A673 (cell line): ENCODE measurements around the gene LINGO1. TPM values are rescaled to one million over a fixed set of nuclear protein-coding genes. Genes with fewer than 3 reads are reported as not detected.

Experiments used
- BruUV-seq: library from RNA; stranded (reverse); fragments of 400-500 nt; replicated peaks from 2 replicates; lab custom pipeline; 2021; lab: Mats Ljungman, UMichigan
- CTCF ChIA-PET: fragments of 300-600 bp; sonication (Branson Sonifier 250); formaldehyde crosslinking; loops from one replicate; lab custom pipeline; 2022; ENCODE audit warnings: antibody characterized with exemption; lab: Charles Lee
- POLR2A ChIA-PET: fragments of 300-600 bp; sonication (Branson Sonifier 250); formaldehyde crosslinking; loops from one replicate; lab custom pipeline; 2022; ENCODE audit warnings: antibody characterized with exemption; ENCODE audit not compliant: low non-redundant PET; lab: Charles Lee
- DNase-seq: peaks from one replicate; pipeline ENCODE4 v3.0.0-alpha.2; 2015; ENCODE audit warnings: low spot score
- H3K27ac ChIP-seq: fragments of 200-600 bp; sonication (generic); 2 replicates; pipeline ENCODE4 v1.5.1; 2016; ENCODE audit warnings: mixed run types, low read depth, mild to moderate bottlenecking, mixed read lengths, antibody characterized with exemption, low read length; ENCODE audit not compliant: poor library complexity, severe bottlenecking
- H3K27me3 ChIP-seq: fragments of 200-600 bp; sonication (generic); replicated peaks from 2 replicates; pipeline ENCODE4 v1.6.1; 2017; ENCODE audit warnings: mixed run types, low read depth, mild to moderate bottlenecking, mixed read lengths, antibody characterized with exemption, low read length; ENCODE audit not compliant: insufficient read depth, poor library complexity
- H3K36me3 ChIP-seq: fragments of 200-600 bp; sonication (generic); 2 replicates; pipeline ENCODE4 v1.6.1; 2016; ENCODE audit warnings: mixed run types, mild to moderate bottlenecking, mixed read lengths, antibody characterized with exemption, low read length; ENCODE audit not compliant: insufficient read depth, poor library complexity, severe bottlenecking
- H3K4me1 ChIP-seq: fragments of 200-600 bp; sonication (generic); 2 replicates; pipeline ENCODE4 v1.6.1; 2017; ENCODE audit warnings: mixed run types, mild to moderate bottlenecking, mixed read lengths, antibody characterized with exemption, low read length; ENCODE audit not compliant: insufficient read depth, poor library complexity, severe bottlenecking
- H3K4me3 ChIP-seq: fragments of 200-600 bp; sonication (generic); 2 replicates; pipeline ENCODE4 v1.5.1; 2016; ENCODE audit warnings: low read depth, mixed run types, mild to moderate bottlenecking, mixed read lengths, low read length; ENCODE audit not compliant: poor library complexity, severe bottlenecking
- H3K9me3 ChIP-seq: fragments of 200-600 bp; sonication (generic); 2 replicates; pipeline ENCODE4 v1.6.1; 2016; ENCODE audit warnings: mixed run types, low read depth, mild to moderate bottlenecking, mixed read lengths, antibody characterized with exemption, low read length; ENCODE audit not compliant: poor library complexity, severe bottlenecking
- CTCF ChIP-seq: fragments of 300-800, 200-600 bp; sonication (generic); conservative IDR thresholded peaks from 2 replicates; pipeline ENCODE4 v1.5.1; 2017; ENCODE audit warnings: low read depth, mild to moderate bottlenecking, antibody characterized with exemption, low read length, moderate library complexity, mixed read lengths
- EZH2 ChIP-seq: fragments of 200-600 bp; sonication (generic); IDR thresholded peaks from 2 replicates; pipeline ENCODE4 v1.6.1; 2017; ENCODE audit warnings: borderline replicate concordance, low read depth, mild to moderate bottlenecking, mixed read lengths, antibody characterized with exemption, low read length; ENCODE audit not compliant: poor library complexity, severe bottlenecking
- intact Hi-C: fragments of 100-400 bp; cut with micrococcal nuclease; formaldehyde crosslinking; loops from one replicate; pipeline ENCODE4 v1.10.0; 2022; ENCODE audit not compliant: unreplicated experiment
- total RNA-seq: library from RNA; stranded (reverse); gene quantifications from 2 replicates; pipeline ENCODE4 v1.2.3, GENCODE V29; 2021

The LINGO1 gene
- total RNA-seq, 1 experiment from 2014 or later, result 93.7 TPM

GRCh38 chr15:77669896-77670295, 37.2 kb upstream of the LINGO1 start:
- no peak for DNase-seq
- TF ChIP-seq CTCF, result no peak
- TF ChIP-seq EZH2, result no peak
- no TSS peak for BruUV-seq
- H3K27me3 ChIP-seq, result no peaks in the 10 kb centered on the region
- no peak overlapping the region for H3K4me3 ChIP-seq
- CTCF ChIA-PET, result no interaction called here
- POLR2A ChIA-PET, result no interaction called here
- intact Hi-C loops, result no loop called here
- H3K27ac ChIP-seq, result no peak overlapping the region
- H3K36me3 ChIP-seq, result no peaks in the 10 kb centered on the region
- H3K9me3 ChIP-seq, result no peaks in the 10 kb centered on the region
- H3K4me1 ChIP-seq, result no peaks in the 10 kb centered on the region

- ChIA-PET POLR2A (no interaction called here), CTCF (no interaction called here)
- Histone ChIP-seq H3K36me3 (no peaks in the 10 kb centered on the region), H3K4me3 (no peak overlapping the region), H3K27me3 (no peaks in the 10 kb centered on the region), H3K9me3 (no peaks in the 10 kb centered on the region), H3K27ac (no peak overlapping the region), H3K4me1 (peaks cover 7% of the 10 kb centered on the region)
- DNase-seq, result no peak
- BruUV-seq, result no TSS peak
- TF ChIP-seq EZH2 (no peak), CTCF (no peak)
- intact Hi-C loops, result no loop called here
Measured at GRCh38 chr15:77667338-77668234, 34.9 kb upstream of the LINGO1 start.

GRCh38 chr15:77666296-77666660, 33.6 kb upstream of the LINGO1 start:
- no TSS peak for BruUV-seq
- peaks cover 7% of the 10 kb centered on the region for H3K4me1 ChIP-seq
- H3K27ac ChIP-seq, result no peak overlapping the region
- H3K27me3 ChIP-seq, result no peaks in the 10 kb centered on the region
- intact Hi-C loops, result no loop called here
- no peak for DNase-seq
- no peak overlapping the region for H3K4me3 ChIP-seq
- H3K9me3 ChIP-seq, result no peaks in the 10 kb centered on the region
- H3K36me3 ChIP-seq, result no peaks in the 10 kb centered on the region
- ChIA-PET POLR2A (no interaction called here), CTCF (no interaction called here)
- TF ChIP-seq EZH2 (no peak), CTCF (no peak)
